Measurements from ENCODE around the gene COX8A. TPM values are rescaled to one million over a fixed set of nuclear protein-coding genes. Genes with fewer than 3 reads are reported as not detected.
"Not testable (repeated sequence)": the region's sequence is repeated elsewhere in the genome, so short reads cannot be mapped to it uniquely, and the experiment has no call there.

COX8A gene
- total RNA-seq, 2 donors from 2014 or later: 830 to 1,057 TPM

- no peaks in the 10 kb centered on the region for H3K27me3 ChIP-seq
- TF ChIP-seq, protein P1, sequence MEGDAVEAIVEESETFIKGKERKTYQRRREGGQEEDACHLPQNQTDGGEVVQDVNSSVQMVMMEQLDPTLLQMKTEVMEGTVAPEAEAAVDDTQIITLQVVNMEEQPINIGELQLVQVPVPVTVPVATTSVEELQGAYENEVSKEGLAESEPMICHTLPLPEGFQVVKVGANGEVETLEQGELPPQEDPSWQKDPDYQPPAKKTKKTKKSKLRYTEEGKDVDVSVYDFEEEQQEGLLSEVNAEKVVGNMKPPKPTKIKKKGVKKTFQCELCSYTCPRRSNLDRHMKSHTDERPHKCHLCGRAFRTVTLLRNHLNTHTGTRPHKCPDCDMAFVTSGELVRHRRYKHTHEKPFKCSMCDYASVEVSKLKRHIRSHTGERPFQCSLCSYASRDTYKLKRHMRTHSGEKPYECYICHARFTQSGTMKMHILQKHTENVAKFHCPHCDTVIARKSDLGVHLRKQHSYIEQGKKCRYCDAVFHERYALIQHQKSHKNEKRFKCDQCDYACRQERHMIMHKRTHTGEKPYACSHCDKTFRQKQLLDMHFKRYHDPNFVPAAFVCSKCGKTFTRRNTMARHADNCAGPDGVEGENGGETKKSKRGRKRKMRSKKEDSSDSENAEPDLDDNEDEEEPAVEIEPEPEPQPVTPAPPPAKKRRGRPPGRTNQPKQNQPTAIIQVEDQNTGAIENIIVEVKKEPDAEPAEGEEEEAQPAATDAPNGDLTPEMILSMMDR (IDR thresholded peaks at IDR 0.05): no peak
- no peak overlapping the region for H3K27ac ChIP-seq
- H3K36me3 ChIP-seq: peaks cover 35% of the 10 kb centered on the region
- no peaks in the 10 kb centered on the region for H3K4me1 ChIP-seq
- no peak overlapping the region for H3K4me3 ChIP-seq
- DNase-seq (ENCODE audit: low spot score): no peak
- no peaks in the 10 kb centered on the region for H3K9me3 ChIP-seq
Measured at GRCh38 chr11:63958008-63958407, 16.4 kb upstream of the COX8A start.

DNA sequence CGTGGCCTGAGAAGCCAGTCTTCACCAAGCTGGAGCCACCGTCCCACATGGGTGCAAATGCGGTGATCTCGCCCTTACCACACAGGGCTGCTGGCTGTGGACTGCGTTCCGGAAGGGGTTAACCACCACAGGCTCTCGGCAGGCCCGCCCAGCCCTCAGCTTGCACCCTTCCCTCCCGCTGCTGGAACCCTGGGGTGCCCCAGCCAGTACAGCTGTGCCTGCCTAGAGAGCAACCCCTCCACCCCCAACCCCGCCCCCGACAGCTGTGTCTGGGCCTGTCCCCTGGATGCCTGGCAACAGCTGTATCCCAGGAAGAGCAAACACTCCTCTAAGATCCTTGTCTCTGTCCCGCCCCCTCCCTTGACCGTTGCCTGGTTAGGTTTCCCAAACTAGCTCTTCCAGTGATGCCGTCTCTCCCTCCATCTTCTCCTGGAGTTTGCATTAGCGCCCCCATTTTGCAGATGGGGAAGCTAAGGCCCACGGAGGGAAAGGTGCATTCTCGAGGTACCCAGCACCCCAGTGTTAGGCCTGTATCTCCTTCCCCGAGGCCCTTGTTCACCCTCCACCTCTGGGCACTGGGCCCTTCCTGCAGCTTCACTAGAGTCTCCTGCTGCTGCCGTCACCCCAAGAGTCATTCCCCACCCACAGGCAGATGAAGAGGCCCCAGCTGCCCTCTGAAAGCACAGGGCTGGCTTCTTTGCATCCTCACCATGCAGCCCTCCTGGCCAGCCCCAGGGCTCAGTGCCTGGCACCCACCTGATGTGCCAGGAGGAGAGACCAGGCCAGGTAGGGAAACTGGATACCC lies 12.6 kb upstream of the COX8A start:
- TF ChIP-seq, protein P1 (IDR thresholded peaks at IDR 0.05): no peak
- Histone ChIP-seq H3K27me3 (no peaks in the 10 kb centered on the region), H3K4me1 (no peaks in the 10 kb centered on the region), H3K27ac (no peak overlapping the region), H3K36me3 (no peaks in the 10 kb centered on the region), H3K4me3 (no peak overlapping the region), H3K9me3 (no peaks in the 10 kb centered on the region)
- no peak for DNase-seq (ENCODE audit: low spot score)

DNA sequence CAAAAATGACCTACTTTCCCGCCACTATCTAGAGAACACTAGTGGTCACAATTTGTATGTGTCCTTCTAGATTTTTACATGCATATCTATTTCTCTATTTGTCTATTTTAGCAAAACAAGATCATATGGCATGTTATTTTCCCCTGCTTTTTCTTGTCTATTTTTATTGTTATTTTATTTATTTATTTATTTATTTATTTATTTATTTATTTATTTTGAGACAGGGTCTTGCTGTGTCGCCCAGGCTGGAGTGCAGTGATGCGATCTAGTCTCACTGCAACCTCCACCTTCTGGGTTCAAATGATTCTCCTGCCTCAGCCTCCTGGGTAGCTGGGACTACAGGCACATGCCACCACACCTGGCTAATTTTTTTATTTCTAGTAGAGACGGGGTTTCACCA lies 10.5 kb upstream of the COX8A start:
- DNase-seq (ENCODE audit: low spot score); H3K36me3 ChIP-seq; H3K27ac ChIP-seq; H3K4me1 ChIP-seq; H3K27me3 ChIP-seq; H3K9me3 ChIP-seq; H3K4me3 ChIP-seq: not testable (repeated sequence)

GRCh38 chr11:63966444-63966843 lies 8.0 kb upstream of the COX8A start:
- no peaks in the 10 kb centered on the region for H3K4me1 ChIP-seq
- H3K27me3 ChIP-seq: no peaks in the 10 kb centered on the region
- H3K36me3 ChIP-seq: no peaks in the 10 kb centered on the region
- no peak overlapping the region for H3K4me3 ChIP-seq
- no peak overlapping the region for H3K27ac ChIP-seq
- H3K9me3 ChIP-seq: no peaks in the 10 kb centered on the region
- TF ChIP-seq, protein P1 (IDR thresholded peaks at IDR 0.05): no peak
- DNase-seq (ENCODE audit: low spot score): no peak

DNA sequence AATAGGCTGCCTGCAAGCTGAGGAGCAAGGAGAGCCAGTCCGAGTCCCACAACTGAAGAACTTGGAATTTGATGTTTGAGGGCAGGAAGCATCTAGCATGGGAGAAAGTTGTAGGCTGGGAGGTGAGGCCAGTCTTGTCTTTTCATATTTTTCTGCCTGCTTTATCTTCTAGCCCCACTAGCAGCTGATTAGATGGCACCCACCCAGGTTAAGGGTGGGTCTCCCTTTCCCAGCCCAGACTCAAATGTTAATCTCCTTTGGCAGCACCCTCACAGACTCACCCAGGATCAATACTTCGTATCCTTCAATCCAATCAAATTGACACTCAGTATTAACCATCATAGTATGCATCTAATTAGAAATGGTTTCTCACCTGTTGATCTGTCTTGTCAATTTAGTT lies 5.0 kb upstream of the COX8A start:
- DNase-seq (ENCODE audit: low spot score): no peak
- no peak overlapping the region for H3K4me3 ChIP-seq
- no peaks in the 10 kb centered on the region for H3K36me3 ChIP-seq
- no peak overlapping the region for H3K27ac ChIP-seq
- H3K4me1 ChIP-seq: peaks cover 0 to 5% of the 10 kb centered on the region in 2 donors
- no peaks in the 10 kb centered on the region for H3K27me3 ChIP-seq
- H3K9me3 ChIP-seq: no peaks in the 10 kb centered on the region
- TF ChIP-seq, protein P1 (IDR thresholded peaks at IDR 0.05): no peak

- H3K36me3 ChIP-seq: no peaks in the 10 kb centered on the region
- H3K27ac ChIP-seq: no peak overlapping the region
- no peak overlapping the region for H3K4me3 ChIP-seq
- peaks cover 0 to 15% of the 10 kb centered on the region in 2 donors for H3K4me1 ChIP-seq
- no peaks in the 10 kb centered on the region for H3K9me3 ChIP-seq
- H3K27me3 ChIP-seq: no peaks in the 10 kb centered on the region
- DNase-seq (ENCODE audit: low spot score): no peak
- TF ChIP-seq, protein P1 (IDR thresholded peaks at IDR 0.05): no peak
Measured at GRCh38 chr11:63970902-63971301, 3.5 kb upstream of the COX8A start.

GRCh38 chr11:63973912-63974258 lies 535 bp upstream of the COX8A start:
- not testable (repeated sequence) for H3K36me3 ChIP-seq; H3K9me3 ChIP-seq; H3K27ac ChIP-seq; DNase-seq (ENCODE audit: low spot score); H3K27me3 ChIP-seq
- Histone ChIP-seq H3K4me3 (peak overlapping the region in 1 of 2 donors; percentile 81), H3K4me1 (peaks cover 0 to 44% of the 10 kb centered on the region in 2 donors)

All from right atrium auricular region (tissue), 2 donors.